Frontal cortex (tissue), 4 donors: ENCODE measurements around the gene IL10RA. TPM values are rescaled to one million over a fixed set of nuclear protein-coding genes. Genes with fewer than 3 reads are reported as not detected.

ENCODE experiments used
- DNase-seq, 2 donors: peaks; one replicate each; pipeline ENCODE4 v3.0.0; 2012; ENCODE audit warnings: low spot score in 2 of 2
- FAIRE-seq: peaks from 2 replicates; lab custom pipeline; 2012; peaks lifted over from hg19 to GRCh38; lab: Jason Lieb, UNC
- total RNA-seq: library from RNA; depleted of rRNA; stranded (reverse); fragments of >200 nt; gene quantifications from one replicate; pipeline ENCODE4 v1.2.3, GENCODE V29; 2014
- donor health status: control.
- donor health status: control.
- donor health status: control.

The IL10RA gene
- total RNA-seq, 1 donor from 2014 or later: 2.0 TPM

- DNase-seq (no peak), FAIRE-seq (peak; percentile 91)
These were observed 35.0 kb downstream of the IL10RA start for GRCh38 chr11:118021146-118021545.

GRCh38 chr11:118027694-118028093 lies 41.5 kb downstream of the IL10RA start:
- no peak for DNase-seq
- no peak for FAIRE-seq

GRCh38 chr11:118028626-118029025 lies 42.4 kb downstream of the IL10RA start:
- no peak for DNase-seq
- FAIRE-seq: no peak

GRCh38 chr11:118033443-118033842 lies 47.2 kb downstream of the IL10RA start:
- DNase-seq: no peak
- FAIRE-seq: no peak

GRCh38 chr11:118042141-118042540 lies 55.9 kb downstream of the IL10RA start:
- DNase-seq (no peak), FAIRE-seq (peak; percentile 55)

GRCh38 chr11:118042796-118043195 lies 56.6 kb downstream of the IL10RA start:
- FAIRE-seq (no peak), DNase-seq (no peak)

- no peak for DNase-seq
- no peak for FAIRE-seq
These were observed 59.0 kb downstream of the IL10RA start for GRCh38 chr11:118045191-118045590.

- FAIRE-seq (no peak), DNase-seq (no peak)
These were observed 60.1 kb downstream of the IL10RA start for GRCh38 chr11:118046051-118046963.

- no peak for FAIRE-seq
These were observed 60.9 kb downstream of the IL10RA start for GRCh38 chr11:118046964-118047700.

GRCh38 chr11:118047749-118048148 lies 61.6 kb downstream of the IL10RA start:
- FAIRE-seq: no peak
- no peak for DNase-seq

More at GRCh38 chr11:118046964-118047700, 60.9 kb downstream of the IL10RA start:
- DNase-seq: no peak

- DNase-seq: no peak
- no peak for FAIRE-seq
These were observed 62.5 kb downstream of the IL10RA start for GRCh38 chr11:118048472-118049370.

- no peak for FAIRE-seq
These were observed 63.6 kb downstream of the IL10RA start for GRCh38 chr11:118049771-118050170.

GRCh38 chr11:118050208-118050891 lies 64.2 kb downstream of the IL10RA start:
- DNase-seq (no peak), FAIRE-seq (no peak)

More at GRCh38 chr11:118049771-118050170, 63.6 kb downstream of the IL10RA start:
- DNase-seq: no peak

Other genes starting within 250 kb of the IL10RA start
- 6.1 TPM for gene DSCAML1, start 189.2 kb upstream of the IL10RA start, total RNA-seq
- gene FXYD2, start 161.7 kb upstream of the IL10RA start, total RNA-seq: 0.82 TPM
- gene FXYD6, start 109.7 kb upstream of the IL10RA start, total RNA-seq: 69.3 TPM
- 0.41 TPM for gene TMPRSS13, start 57.0 kb upstream of the IL10RA start, total RNA-seq
- gene TMPRSS4, start 90.7 kb downstream of the IL10RA start, total RNA-seq: not detected
- not detected for gene SMIM35, start 100.6 kb downstream of the IL10RA start, total RNA-seq
- 5.7 TPM for gene SCN4B, start 166.4 kb downstream of the IL10RA start, total RNA-seq
- gene SCN2B, start 190.2 kb downstream of the IL10RA start, total RNA-seq: 4.9 TPM
- 0.82 TPM for gene JAML, start 238.6 kb downstream of the IL10RA start, total RNA-seq